Activated T-cell treated with anti-CD3 and anti-CD28 coated beads for 1 hour (primary cell): ENCODE results near the gene TMIGD3.

ENCODE experiments used
- DNase-seq: peaks from one replicate; pipeline ENCODE4 v3.0.0-alpha.2; 2020; ENCODE audit warnings: low read depth

The TMIGD3 gene

DNA sequence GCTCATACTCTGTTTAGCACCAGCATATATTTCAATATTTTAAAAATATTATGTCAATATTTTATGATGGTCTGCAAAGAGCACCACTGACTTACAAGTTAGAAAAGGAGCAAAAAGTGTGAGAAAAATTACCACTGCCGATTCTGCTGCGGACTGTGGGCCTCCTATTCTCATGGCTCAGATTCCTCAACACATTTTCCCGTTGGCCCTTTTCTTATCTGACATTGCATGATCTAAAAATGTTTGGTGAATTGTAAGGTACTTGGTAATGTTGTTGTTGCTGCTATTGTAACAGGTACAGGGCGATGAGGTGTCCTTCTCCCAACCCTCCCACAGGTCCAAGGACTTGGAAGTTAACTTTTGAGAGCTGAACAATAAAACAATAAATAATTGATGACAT is 28.9 kb downstream of the TMIGD3 start:
- DNase-seq = no peak

GRCh38 chr1:111474106-111474505 is 29.3 kb downstream of the TMIGD3 start:
- no peak for DNase-seq

DNA sequence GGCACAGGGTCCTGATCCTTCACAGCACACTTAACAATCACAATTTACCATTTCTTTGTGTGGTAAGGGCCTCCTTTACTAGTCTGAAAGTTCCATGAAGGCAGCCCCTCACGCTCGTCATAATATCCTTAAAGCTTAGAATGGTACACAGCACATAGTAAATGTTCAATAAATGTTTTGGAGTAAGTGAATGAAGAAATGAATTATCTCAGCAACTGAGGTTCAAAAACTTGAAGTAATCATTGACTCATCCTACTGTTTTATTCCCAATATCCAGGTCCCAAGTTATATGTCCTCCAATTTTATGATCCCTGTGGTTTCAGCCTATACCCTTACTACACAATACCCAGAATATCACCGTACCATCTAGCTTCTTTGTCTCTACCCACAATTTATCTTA is 31.9 kb downstream of the TMIGD3 start:
- no peak for DNase-seq

GRCh38 chr1:111471012-111471411 is 32.4 kb downstream of the TMIGD3 start:
- DNase-seq = peak; percentile 46

- DNase-seq = no peak
Observed at GRCh38 chr1:111470596-111470995, 32.8 kb downstream of the TMIGD3 start.

DNA sequence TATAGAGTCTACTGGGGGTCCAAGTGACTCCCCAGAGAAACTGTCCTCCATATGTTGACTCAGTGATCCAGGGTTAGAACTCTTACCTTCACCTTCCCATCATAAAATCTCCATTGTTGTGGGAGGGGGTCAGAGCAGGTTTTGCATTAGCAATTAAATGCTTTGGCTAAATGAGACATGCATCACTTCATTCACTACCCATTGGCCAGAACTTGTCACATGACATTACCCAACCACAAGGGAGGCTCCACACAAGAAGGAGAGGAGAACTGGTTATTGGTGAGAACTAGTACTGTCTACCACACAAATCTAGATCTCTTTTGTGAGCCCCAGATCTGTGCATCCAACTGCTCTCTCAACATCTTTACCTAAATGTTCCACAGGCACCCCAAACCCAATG is 33.9 kb downstream of the TMIGD3 start:
- no peak for DNase-seq

GRCh38 chr1:111468717-111469100 is 34.7 kb downstream of the TMIGD3 start:
- no peak for DNase-seq

GRCh38 chr1:111467865-111468716 is 35.3 kb downstream of the TMIGD3 start:
- no peak for DNase-seq

DNA sequence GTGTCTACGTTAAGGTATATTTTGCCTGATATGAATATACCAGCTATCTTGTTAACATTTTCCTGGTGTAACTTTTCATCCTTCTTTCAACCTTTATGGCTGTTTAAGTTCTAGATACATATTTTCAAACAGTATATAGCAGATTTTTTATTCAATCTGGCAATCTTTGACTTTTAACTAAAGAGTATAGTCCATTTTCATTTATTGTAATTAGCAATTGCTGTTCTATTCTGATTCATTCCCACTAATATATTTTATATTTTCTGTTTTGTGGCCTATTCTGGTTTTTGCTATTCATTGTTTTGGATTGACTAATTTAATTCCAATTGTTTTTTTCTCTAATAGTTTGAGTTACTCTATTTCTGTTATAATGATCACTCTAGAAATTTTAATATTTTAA is 37.0 kb downstream of the TMIGD3 start:
- no peak for DNase-seq

GRCh38 chr1:111465754-111466153 is 37.7 kb downstream of the TMIGD3 start:
- DNase-seq = no peak

- no peak for DNase-seq
Observed at GRCh38 chr1:111463029-111463683, 40.3 kb downstream of the TMIGD3 start.

GRCh38 chr1:111462370-111463028 is 40.9 kb downstream of the TMIGD3 start:
- no peak for DNase-seq

DNA sequence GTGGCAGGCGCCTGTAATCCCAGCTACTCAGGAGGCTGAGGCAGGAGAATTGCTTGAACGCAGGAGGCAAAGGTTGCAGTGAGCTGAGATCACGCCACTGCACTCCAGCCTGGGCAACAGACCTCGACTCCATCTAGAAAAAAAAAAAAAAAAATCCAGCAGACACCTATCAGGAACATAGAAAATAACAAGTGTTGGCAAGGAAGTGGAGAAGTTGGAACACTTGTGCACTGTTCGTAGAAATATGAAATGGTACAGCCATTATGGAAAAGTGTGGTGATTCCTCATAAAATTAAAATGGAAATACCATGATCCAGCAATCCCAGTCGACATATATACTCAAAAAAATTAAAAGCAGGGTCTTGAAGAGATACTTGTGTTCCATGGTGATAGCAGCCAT is 41.7 kb downstream of the TMIGD3 start:
- DNase-seq = no peak

- DNase-seq = no peak
Observed at GRCh38 chr1:111455642-111456031, 47.8 kb downstream of the TMIGD3 start.

DNA sequence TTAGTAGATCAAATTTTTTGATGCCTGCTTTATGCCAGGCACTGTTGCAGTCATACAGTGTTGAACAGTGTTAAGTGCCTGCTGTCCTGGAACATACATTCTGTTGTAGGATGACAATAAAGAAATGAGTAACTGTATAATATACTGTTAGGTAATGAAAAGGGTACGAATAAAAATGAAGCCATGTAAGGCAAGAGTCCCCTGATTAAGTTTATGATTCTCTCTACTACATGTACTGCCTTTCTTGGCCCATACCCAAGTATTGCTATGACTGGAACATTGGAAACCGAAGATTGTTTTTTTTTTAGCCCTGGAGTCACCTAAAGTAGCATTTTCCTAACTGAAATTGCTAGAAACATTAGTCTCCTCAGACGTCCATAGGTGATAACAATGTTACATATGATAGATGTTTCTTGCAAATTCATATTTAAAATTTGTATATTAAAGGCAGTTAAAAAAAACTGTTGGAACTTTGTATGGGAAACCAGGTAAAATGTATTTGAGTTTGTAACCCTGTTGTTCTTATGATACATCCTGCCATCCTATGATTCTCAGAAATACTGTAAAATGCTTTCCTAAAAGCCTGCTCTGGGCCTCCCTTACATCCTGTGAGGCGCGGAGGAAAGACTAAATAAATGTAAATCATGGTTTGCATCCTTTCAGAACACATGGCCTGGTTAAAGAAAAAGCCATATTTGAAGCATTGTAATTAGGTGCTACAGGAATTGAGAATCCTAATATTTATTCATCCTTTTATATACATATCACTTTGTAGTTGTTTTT is 48.4 kb downstream of the TMIGD3 start:
- DNase-seq = no peak

GRCh38 chr1:111453706-111454105 is 49.7 kb downstream of the TMIGD3 start:
- no peak for DNase-seq

- DNase-seq = no peak
Observed at GRCh38 chr1:111452581-111452980, 50.9 kb downstream of the TMIGD3 start.

DNA sequence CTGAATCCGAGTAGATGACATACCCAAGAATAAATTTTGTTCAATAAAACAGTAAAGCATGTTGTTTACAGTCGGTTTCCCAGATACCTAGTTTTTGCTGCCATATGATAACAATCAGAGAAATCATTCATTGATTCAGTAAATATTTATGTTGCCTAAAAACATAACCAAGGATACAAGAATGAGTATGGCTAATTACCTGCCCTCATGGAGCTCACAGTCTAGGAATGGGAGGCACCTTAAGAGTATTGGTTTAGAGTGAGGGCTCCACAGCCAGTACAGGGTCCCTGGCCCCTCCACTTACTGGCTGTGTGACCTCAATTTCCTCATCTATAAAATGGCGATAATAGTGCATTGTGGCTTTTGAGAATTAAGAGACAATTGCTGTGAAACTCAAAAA is 53.2 kb downstream of the TMIGD3 start:
- no peak for DNase-seq

DNA sequence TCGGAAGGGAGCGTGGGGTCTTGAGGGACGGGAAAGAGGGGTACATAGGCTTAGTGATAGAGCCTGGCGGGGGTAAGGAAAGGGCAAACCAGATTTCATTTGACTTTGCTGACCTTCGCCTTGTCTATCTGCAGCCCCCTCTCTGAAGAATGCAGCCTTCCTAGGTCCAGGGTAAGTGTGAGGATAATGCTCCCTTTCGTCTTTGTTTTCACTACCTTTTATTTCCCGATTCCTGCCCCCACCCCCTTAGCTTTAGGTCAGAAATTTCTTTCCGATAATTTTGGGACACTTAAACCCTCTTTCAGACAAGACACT is 53.8 kb downstream of the TMIGD3 start:
- DNase-seq = no peak

GRCh38 chr1:111448918-111449702 is 54.3 kb downstream of the TMIGD3 start, which contains the start of the genes ATP5PB and WDR77:
Gene ATP5PB, plus strand, starts transcription at chr1:111449464. Its CDS starts 78 bp downstream, at chr1:111449542.
Gene WDR77, minus strand, starts transcription at chr1:111449256. Its CDS starts 87 bp downstream, at chr1:111449169.
- DNase-seq = peak; percentile 72

DNA sequence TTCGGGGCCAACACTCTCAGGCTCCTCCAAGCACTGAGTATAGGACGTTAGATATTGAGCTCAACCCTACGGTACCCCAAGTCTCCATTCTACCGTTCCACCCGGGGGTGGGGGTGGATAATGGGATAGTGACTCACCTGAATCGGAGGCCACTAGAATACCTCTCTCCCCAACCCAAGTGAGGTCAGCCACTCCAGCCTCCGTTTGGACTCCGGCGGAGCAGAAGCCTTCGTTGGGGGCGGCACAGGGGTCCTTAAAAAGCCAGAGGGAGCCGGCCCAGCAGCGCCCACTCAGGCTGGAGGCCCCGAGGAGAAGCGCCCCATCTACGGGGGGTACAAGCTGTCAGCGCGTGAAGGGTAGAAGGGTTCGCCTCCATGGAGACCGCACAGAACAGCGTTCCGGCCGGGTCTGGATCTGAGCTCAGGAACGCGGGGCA is 54.9 kb downstream of the TMIGD3 start:
- DNase-seq = no peak
